SK-N-SH (cell line): ENCODE results near the gene SLC16A10. TPM values are rescaled to one million over a fixed set of nuclear protein-coding genes. Genes with fewer than 3 reads are reported as not detected.
"Not testable (repeated sequence)": the region's sequence is repeated elsewhere in the genome, so short reads cannot be mapped to it uniquely, and the experiment has no call there.

Experiments
- CTCF ChIA-PET: fragments of 300-600, 350-600 bp; formaldehyde crosslinking; extraction: SDS; loops from one replicate; lab custom pipeline; 2021; lab: Yijun Ruan, JAX
- POLR2A ChIA-PET: fragments of 350-600 bp; sonication (Branson Sonifier 250); formaldehyde crosslinking; extraction: SDS; loops from one replicate; lab custom pipeline; 2020; ENCODE audit warnings: antibody characterized with exemption, inconsistent platforms; lab: Yijun Ruan, JAX
- DNase-seq: peaks from one replicate; pipeline ENCODE4 v3.0.0; 2012
- H2AFZ ChIP-seq: fragments of 200-600 bp; sonication (generic); 2 replicates; pipeline ENCODE4 v1.8.1; 2016; ENCODE audit warnings: antibody characterized with exemption, mild to moderate bottlenecking, low read depth
- H3F3A ChIP-seq: fragments of 200-600 bp; sonication (generic); replicated peaks from 2 replicates; pipeline ENCODE3; 2016; ENCODE audit warnings: antibody characterized with exemption, mild to moderate bottlenecking; ENCODE audit not compliant: insufficient read depth
- H3K27ac ChIP-seq, 2 experiments: fragments of 200-500 bp in 1 of 2; fragments of 200-600 bp in 1 of 2; sonication (Bioruptor generic) in 1 of 2; sonication (generic), shearing (Covaris generic) in 1 of 2; 2 replicates each; pipeline versions ENCODE4 v1.5.1 to v1.6.1; 2014 to 2016; ENCODE audit warnings: low read depth in 2 of 2, inconsistent platforms in 1 of 2, low read length in 1 of 2, mild to moderate bottlenecking in 1 of 2, mixed read lengths in 1 of 2
- H3K27me3 ChIP-seq: fragments of 200-600 bp; sonication (generic), shearing (Covaris generic); 2 replicates; pipeline ENCODE4 v1.6.1; 2016; ENCODE audit warnings: mixed run types; ENCODE audit not compliant: insufficient read depth
- H3K36me3 ChIP-seq, 2 experiments: fragments of 200-500 bp in 1 of 2; fragments of 200-600 bp in 1 of 2; sonication (Bioruptor generic) in 1 of 2; sonication (generic) in 1 of 2; replicated peaks in 1 of 2; 2 replicates each; pipeline versions ENCODE3 to v1.5.1; 2014 to 2016; ENCODE audit warnings: low read length in 1 of 2, mild to moderate bottlenecking in 1 of 2; ENCODE audit not compliant: insufficient read depth in 2 of 2, control insufficient read depth in 1 of 2
- H3K4me1 ChIP-seq, 2 experiments: fragments of 200-500 bp in 1 of 2; fragments of 200-600 bp in 1 of 2; sonication (Bioruptor generic) in 1 of 2; sonication (generic), shearing (Covaris generic) in 1 of 2; 2 replicates each; pipeline versions ENCODE4 v1.5.1 to v1.6.1; 2014 to 2016; ENCODE audit warnings: low read depth in 1 of 2, low read length in 1 of 2, mixed run types in 1 of 2; ENCODE audit not compliant: insufficient read depth in 2 of 2, control insufficient read depth in 1 of 2
- H3K4me2 ChIP-seq: fragments of 200-600 bp; sonication (generic), shearing (Covaris generic); 2 replicates; pipeline ENCODE4 v1.6.1; 2017; ENCODE audit warnings: mixed run types
- H3K4me3 ChIP-seq, 2 experiments: fragments of 200-500 bp in 1 of 2; fragments of 200-600 bp in 1 of 2; sonication (Bioruptor generic) in 1 of 2; sonication (generic), shearing (Covaris generic) in 1 of 2; 2 replicates each; pipeline versions ENCODE4 v1.5.1 to v1.8.1; 2014 to 2016; ENCODE audit warnings: low read depth in 2 of 2, inconsistent platforms in 1 of 2, low read length in 1 of 2, mild to moderate bottlenecking in 1 of 2, mixed read lengths in 1 of 2, moderate library complexity in 1 of 2
- H3K79me2 ChIP-seq: fragments of 200-600 bp; sonication (generic); 2 replicates; pipeline ENCODE4 v1.8.1; 2017; ENCODE audit warnings: mild to moderate bottlenecking; ENCODE audit not compliant: insufficient read depth
- H3K9ac ChIP-seq: fragments of 200-600 bp; sonication (generic); 2 replicates; pipeline ENCODE4 v1.6.1; 2017; ENCODE audit warnings: mixed run types
- H3K9me2 ChIP-seq: fragments of 200-600 bp; sonication (generic); 2 replicates; pipeline ENCODE4 v1.6.1; 2017; ENCODE audit warnings: mixed run types
- H3K9me3 ChIP-seq: fragments of 200-600 bp; sonication (generic); 2 replicates; pipeline ENCODE4 v1.6.1; 2017; ENCODE audit warnings: mixed run types, mild to moderate bottlenecking, moderate library complexity
- H4K20me1 ChIP-seq: fragments of 200-600 bp; sonication (generic); 2 replicates; pipeline ENCODE4 v1.6.1; 2017; ENCODE audit warnings: mild to moderate bottlenecking, mixed run types; ENCODE audit not compliant: insufficient read depth
- CHD2 ChIP-seq: fragments of 150-350 bp; IDR thresholded peaks from 2 replicates; pipeline ENCODE4 v1.6.1; 2018; ENCODE audit warnings: low read length; ENCODE audit not compliant: partially characterized antibody
- ELF1 ChIP-seq: IDR thresholded peaks from 2 replicates; pipeline ENCODE4 v1.4.0; 2012
- EP300 ChIP-seq, 2 experiments: IDR thresholded peaks; 2 replicates each; pipeline versions ENCODE4 v1.4.0 to v1.6.1; 2012; ENCODE audit warnings: borderline replicate concordance in 1 of 2, low read depth in 1 of 2, low read length in 1 of 2
- FOSL2 ChIP-seq: IDR thresholded peaks from 2 replicates; pipeline ENCODE4 v1.4.0; 2012; ENCODE audit warnings: low read depth, mild to moderate bottlenecking, moderate library complexity, borderline replicate concordance
- GABPA ChIP-seq: IDR thresholded peaks from 2 replicates; pipeline ENCODE4 v1.4.0; 2012; ENCODE audit warnings: low read depth, mild to moderate bottlenecking
- JUND ChIP-seq: IDR thresholded peaks from 2 replicates; pipeline ENCODE4 v1.4.0; 2012
- MEF2A ChIP-seq: IDR thresholded peaks from 2 replicates; pipeline ENCODE4 v1.4.0; 2012; ENCODE audit warnings: low read depth, borderline replicate concordance
- NFIC ChIP-seq: IDR thresholded peaks from 2 replicates; pipeline ENCODE4 v1.4.0; 2012; ENCODE audit warnings: borderline replicate concordance
- POLR2AphosphoS5 ChIP-seq: IDR thresholded peaks from 2 replicates; pipeline ENCODE4 v1.6.1; 2012; ENCODE audit warnings: low read depth, low read length
- RCOR1 ChIP-seq: fragments of 150-350 bp; IDR thresholded peaks from 2 replicates; pipeline ENCODE4 v1.6.1; 2017; ENCODE audit warnings: antibody characterized with exemption, low read length
- RXRA ChIP-seq: IDR thresholded peaks from 2 replicates; pipeline ENCODE4 v1.4.0; 2012; ENCODE audit warnings: low read depth, mild to moderate bottlenecking, borderline replicate concordance
- SIN3A ChIP-seq: IDR thresholded peaks from 2 replicates; pipeline ENCODE4 v1.6.1; 2012; ENCODE audit warnings: low read depth, mild to moderate bottlenecking, low read length, moderate library complexity, borderline replicate concordance
- SMC3 ChIP-seq: IDR thresholded peaks from 2 replicates; pipeline ENCODE4 v1.6.1; 2012; ENCODE audit warnings: low read depth, low read length, improper control_type of control experiment
- TEAD4 ChIP-seq: IDR thresholded peaks from 2 replicates; pipeline ENCODE4 v1.4.0; 2012; ENCODE audit warnings: mild to moderate bottlenecking, borderline replicate concordance; ENCODE audit not compliant: insufficient read depth
- WGBS: methylation state at CpG from one replicate; pipeline ENCODE4 v1.1.6; 2017; ENCODE audit warnings: low lambda C conversion rate; 5-methylcytosine and 5-hydroxymethylcytosine counted together
- polyA plus RNA-seq, 3 experiments: library from polyadenylated mRNA; depleted of rRNA; stranded (reverse); fragments of >200 nt; gene quantifications; 2 replicates each; pipeline ENCODE4 v1.2.3, GENCODE V29; 2012
- TF ChIP-seq, protein P1 (sequence below): fragments of 150-350 bp; IDR thresholded peaks from 2 replicates; pipeline ENCODE4 v1.6.1; 2016; ENCODE audit warnings: mild to moderate bottlenecking, low read depth, low read length
- TF ChIP-seq, protein P2 (sequence below): fragments of 200-600 bp; sonication (generic); IDR thresholded peaks from 2 replicates; pipeline ENCODE4 v1.6.1; 2017; ENCODE audit warnings: antibody characterized with exemption, mild to moderate bottlenecking, moderate library complexity
- TF ChIP-seq, protein P3 (sequence below): IDR thresholded peaks from 2 replicates; pipeline ENCODE4 v1.4.0; 2012; ENCODE audit warnings: low read depth, borderline replicate concordance
- TF ChIP-seq, protein P4 (sequence below): IDR thresholded peaks from 2 replicates; pipeline ENCODE4; 2012
- TF ChIP-seq, protein P5 (sequence below): fragments of 150-350 bp; IDR thresholded peaks from 2 replicates; pipeline ENCODE4 v1.6.1; 2017; ENCODE audit warnings: antibody characterized with exemption, low read length, low read depth, borderline replicate concordance

Gene SLC16A10
- polyA plus RNA-seq, 1 of the 3 experiments (the other 2 are of a cell fraction) = 0.12 TPM

DNA sequence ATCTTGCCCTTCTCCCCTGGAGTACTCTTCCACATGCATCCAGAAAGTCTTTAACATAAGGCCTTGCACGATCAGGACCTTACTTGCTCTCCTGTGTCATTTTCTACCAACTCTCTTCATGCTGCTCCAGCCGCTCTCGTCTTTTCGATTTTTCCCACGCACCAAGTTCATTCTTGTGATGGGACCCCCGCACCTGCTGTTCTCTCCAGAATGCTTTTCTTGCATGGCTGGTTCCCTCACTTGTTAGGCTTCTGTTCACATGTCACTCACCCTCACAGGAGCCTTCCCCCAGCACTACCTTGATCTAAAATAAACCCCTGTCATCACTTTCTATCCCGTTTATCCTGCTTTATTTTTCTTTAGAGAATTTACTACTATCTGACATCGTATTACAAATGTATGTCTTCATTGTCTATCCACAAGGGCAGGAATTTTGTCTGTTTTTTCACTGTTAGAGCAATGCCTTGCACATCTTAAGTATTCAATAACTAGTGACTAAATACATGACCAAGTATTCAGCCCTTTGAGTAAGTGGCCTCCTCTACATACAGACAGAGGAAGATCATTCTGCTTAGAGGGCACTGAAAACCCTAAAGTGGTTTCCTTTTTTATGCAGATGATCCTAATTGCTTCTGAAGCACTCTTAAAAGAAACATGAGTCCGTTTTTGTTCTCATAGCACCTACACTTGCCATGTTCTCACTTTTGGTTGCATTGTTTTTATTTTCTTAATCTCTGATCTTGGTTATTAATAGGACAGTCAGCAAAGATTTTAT is 166.9 kb downstream of the SLC16A10 start (continued):
- TF ChIP-seq, protein P1, sequence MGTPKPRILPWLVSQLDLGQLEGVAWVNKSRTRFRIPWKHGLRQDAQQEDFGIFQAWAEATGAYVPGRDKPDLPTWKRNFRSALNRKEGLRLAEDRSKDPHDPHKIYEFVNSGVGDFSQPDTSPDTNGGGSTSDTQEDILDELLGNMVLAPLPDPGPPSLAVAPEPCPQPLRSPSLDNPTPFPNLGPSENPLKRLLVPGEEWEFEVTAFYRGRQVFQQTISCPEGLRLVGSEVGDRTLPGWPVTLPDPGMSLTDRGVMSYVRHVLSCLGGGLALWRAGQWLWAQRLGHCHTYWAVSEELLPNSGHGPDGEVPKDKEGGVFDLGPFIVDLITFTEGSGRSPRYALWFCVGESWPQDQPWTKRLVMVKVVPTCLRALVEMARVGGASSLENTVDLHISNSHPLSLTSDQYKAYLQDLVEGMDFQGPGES = no peak
- TF ChIP-seq RCOR1 (no peak), POLR2AphosphoS5 (no peak), GABPA (no peak), EP300 (IDR thresholded peaks at IDR 0.05; ENCODE audit: borderline replicate concordance in 1 of 2, low read depth in 1 of 2, low read length in 1 of 2) (no peak)

DNA sequence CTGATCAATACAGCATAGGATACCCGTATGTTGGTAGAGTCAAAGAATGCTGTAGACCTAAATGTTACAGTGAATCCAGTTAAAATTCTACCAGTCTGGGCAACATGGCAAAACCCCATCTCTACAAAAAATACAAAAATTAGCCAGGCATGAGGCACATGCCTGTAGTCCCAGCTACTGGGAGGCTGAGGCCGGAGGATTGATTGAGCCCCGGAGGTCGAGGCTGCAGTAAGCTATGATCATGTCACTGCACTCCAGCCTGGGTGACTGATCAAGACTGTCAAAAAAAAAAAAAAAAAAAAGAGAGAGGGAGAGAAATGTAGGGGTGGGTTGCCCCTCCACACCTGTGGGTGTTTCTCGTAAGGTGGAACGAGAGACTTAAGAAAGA is 167.5 kb downstream of the SLC16A10 start:
- H3K79me2 ChIP-seq = peaks cover 4% of the 10 kb centered on the region; the same call in 1 of the 2 replicates
- ChIA-PET CTCF (no interaction called here), POLR2A (no interaction called here)
- no peaks in the 10 kb centered on the region for H4K20me1 ChIP-seq
- no peaks in the 10 kb centered on the region for H3K36me3 ChIP-seq
- peaks cover 5% of the 10 kb centered on the region for H3F3A ChIP-seq
- H3K4me1 ChIP-seq = no peaks in the 10 kb centered on the region
- H3K9me2 ChIP-seq = no peaks in the 10 kb centered on the region
- DNase-seq = no peak
- H3K27me3 ChIP-seq = no peaks in the 10 kb centered on the region
- no peak overlapping the region for H3K4me2 ChIP-seq
- no peak overlapping the region for H2AFZ ChIP-seq
- no peak overlapping the region for H3K4me3 ChIP-seq
- no peak overlapping the region for H3K27ac ChIP-seq
- WGBS = 89% methylated on average over 6 of the region's 6 CpGs
- H3K9me3 ChIP-seq = no peaks in the 10 kb centered on the region
- no peak for TF ChIP-seq MEF2A
- TF ChIP-seq, protein P1 = no peak
- TF ChIP-seq, protein P2, sequence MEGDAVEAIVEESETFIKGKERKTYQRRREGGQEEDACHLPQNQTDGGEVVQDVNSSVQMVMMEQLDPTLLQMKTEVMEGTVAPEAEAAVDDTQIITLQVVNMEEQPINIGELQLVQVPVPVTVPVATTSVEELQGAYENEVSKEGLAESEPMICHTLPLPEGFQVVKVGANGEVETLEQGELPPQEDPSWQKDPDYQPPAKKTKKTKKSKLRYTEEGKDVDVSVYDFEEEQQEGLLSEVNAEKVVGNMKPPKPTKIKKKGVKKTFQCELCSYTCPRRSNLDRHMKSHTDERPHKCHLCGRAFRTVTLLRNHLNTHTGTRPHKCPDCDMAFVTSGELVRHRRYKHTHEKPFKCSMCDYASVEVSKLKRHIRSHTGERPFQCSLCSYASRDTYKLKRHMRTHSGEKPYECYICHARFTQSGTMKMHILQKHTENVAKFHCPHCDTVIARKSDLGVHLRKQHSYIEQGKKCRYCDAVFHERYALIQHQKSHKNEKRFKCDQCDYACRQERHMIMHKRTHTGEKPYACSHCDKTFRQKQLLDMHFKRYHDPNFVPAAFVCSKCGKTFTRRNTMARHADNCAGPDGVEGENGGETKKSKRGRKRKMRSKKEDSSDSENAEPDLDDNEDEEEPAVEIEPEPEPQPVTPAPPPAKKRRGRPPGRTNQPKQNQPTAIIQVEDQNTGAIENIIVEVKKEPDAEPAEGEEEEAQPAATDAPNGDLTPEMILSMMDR = no peak
- no peak for TF ChIP-seq ELF1
- no peak for TF ChIP-seq TEAD4
- TF ChIP-seq, protein P3, sequence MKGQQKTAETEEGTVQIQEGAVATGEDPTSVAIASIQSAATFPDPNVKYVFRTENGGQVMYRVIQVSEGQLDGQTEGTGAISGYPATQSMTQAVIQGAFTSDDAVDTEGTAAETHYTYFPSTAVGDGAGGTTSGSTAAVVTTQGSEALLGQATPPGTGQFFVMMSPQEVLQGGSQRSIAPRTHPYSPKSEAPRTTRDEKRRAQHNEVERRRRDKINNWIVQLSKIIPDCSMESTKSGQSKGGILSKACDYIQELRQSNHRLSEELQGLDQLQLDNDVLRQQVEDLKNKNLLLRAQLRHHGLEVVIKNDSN = no peak
- no peak for TF ChIP-seq FOSL2
- no peak for TF ChIP-seq JUND
- TF ChIP-seq, protein P4, sequence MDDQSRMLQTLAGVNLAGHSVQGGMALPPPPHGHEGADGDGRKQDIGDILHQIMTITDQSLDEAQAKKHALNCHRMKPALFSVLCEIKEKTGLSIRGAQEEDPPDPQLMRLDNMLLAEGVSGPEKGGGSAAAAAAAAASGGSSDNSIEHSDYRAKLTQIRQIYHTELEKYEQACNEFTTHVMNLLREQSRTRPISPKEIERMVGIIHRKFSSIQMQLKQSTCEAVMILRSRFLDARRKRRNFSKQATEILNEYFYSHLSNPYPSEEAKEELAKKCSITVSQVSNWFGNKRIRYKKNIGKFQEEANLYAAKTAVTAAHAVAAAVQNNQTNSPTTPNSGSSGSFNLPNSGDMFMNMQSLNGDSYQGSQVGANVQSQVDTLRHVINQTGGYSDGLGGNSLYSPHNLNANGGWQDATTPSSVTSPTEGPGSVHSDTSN = no peak
- no peak for TF ChIP-seq SIN3A
- TF ChIP-seq CHD2 = no peak
- no peak for TF ChIP-seq RXRA
- TF ChIP-seq NFIC = no peak
- TF ChIP-seq, protein P5, sequence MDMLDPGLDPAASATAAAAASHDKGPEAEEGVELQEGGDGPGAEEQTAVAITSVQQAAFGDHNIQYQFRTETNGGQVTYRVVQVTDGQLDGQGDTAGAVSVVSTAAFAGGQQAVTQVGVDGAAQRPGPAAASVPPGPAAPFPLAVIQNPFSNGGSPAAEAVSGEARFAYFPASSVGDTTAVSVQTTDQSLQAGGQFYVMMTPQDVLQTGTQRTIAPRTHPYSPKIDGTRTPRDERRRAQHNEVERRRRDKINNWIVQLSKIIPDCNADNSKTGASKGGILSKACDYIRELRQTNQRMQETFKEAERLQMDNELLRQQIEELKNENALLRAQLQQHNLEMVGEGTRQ = no peak
- no peak for TF ChIP-seq SMC3
- H3K9ac ChIP-seq = no peak overlapping the region

DNA sequence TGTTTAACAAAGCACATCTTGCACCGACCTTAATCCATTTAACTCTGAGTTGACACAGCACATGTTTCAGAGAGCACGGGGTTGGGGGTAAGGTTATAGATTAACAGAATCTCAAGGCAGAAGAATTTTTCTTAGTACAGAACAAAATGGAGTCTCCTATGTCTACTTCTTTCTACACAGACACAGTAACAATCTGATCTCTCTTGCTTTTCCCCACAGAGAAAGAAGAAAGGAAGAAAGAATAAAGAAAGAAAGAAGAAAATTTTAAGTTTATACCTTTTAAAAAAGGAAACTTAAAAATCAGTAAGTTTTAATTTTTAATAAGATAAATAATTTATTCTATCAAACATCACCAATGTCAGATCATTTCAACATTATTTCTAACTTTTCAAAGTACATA is 168.5 kb downstream of the SLC16A10 start:
- H3K9me2 ChIP-seq, CTCF ChIA-PET, H3K27me3 ChIP-seq, H3F3A ChIP-seq, POLR2A ChIA-PET, H3K9ac ChIP-seq, H3K4me2 ChIP-seq, DNase-seq, H3K4me1 ChIP-seq, H3K4me3 ChIP-seq, H4K20me1 ChIP-seq, H3K36me3 ChIP-seq, H3K27ac ChIP-seq, H3K9me3 ChIP-seq, H2AFZ ChIP-seq: not testable (repeated sequence)
- 17% methylated on average over 1 of the region's 2 CpGs for WGBS
- peaks cover 15% of the 10 kb centered on the region for H3K79me2 ChIP-seq
